ENCODE results near the gene RASGRP3.

- TF ChIP-seq EZH2phosphoT487 (IDR thresholded peaks at IDR 0.05; ENCODE audit: low read length) = no peak
- no peak for TF ChIP-seq EZH2 (optimal IDR thresholded peaks at IDR 0.05; ENCODE audit: low read depth, low read length)
- TF ChIP-seq CTCF (IDR thresholded peaks at IDR 0.05; ENCODE audit: low read length) = no peak
Measured at GRCh38 chr2:33573657-33574056, 97.2 kb downstream of the RASGRP3 start.
